ENCODE results near the gene PLEKHF1.

DNA sequence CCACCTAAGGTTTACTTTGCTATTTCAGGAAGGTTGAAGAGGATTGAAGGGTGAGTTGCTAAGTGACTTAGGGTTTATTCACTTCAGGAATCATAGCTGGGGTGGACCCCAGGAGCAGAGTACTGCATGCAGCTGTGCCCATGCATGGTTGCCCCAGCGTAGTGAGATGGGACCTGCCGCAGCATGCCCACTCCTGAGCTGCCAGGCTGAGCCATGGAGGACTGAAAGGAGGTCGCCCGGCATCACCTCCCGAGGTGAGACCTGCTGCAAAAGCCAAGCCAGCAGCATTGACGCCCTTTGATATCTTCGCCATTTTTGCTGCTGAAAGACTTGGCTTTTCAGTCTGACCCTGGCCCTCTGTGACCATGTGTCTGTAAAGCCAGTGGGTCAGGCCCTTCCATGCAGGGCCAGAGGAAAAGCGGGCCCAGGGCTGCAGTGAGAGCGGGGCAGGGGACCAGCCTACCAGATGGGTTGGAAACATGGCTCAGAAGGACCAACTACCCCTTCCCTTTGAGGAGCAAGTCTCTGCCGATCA, 49.3 kb upstream of the PLEKHF1 start:
- TF ChIP-seq, protein P1, sequence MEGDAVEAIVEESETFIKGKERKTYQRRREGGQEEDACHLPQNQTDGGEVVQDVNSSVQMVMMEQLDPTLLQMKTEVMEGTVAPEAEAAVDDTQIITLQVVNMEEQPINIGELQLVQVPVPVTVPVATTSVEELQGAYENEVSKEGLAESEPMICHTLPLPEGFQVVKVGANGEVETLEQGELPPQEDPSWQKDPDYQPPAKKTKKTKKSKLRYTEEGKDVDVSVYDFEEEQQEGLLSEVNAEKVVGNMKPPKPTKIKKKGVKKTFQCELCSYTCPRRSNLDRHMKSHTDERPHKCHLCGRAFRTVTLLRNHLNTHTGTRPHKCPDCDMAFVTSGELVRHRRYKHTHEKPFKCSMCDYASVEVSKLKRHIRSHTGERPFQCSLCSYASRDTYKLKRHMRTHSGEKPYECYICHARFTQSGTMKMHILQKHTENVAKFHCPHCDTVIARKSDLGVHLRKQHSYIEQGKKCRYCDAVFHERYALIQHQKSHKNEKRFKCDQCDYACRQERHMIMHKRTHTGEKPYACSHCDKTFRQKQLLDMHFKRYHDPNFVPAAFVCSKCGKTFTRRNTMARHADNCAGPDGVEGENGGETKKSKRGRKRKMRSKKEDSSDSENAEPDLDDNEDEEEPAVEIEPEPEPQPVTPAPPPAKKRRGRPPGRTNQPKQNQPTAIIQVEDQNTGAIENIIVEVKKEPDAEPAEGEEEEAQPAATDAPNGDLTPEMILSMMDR (IDR thresholded peaks at IDR 0.05), result no peak
- TF ChIP-seq POLR2A (IDR thresholded peaks at IDR 0.05), result no peak
- TF ChIP-seq EP300 (IDR thresholded peaks at IDR 0.05), result no peak
- no peak for TF ChIP-seq POLR2AphosphoS5 (IDR thresholded peaks at IDR 0.05)
